GM23338 (cell line): ENCODE measurements around the gene KRTAP9-8. TPM values are rescaled to one million over a fixed set of nuclear protein-coding genes. Genes with fewer than 3 reads are reported as not detected.
"Not testable (repeated sequence)": the region's sequence is repeated elsewhere in the genome, so short reads cannot be mapped to it uniquely, and the experiment has no call there.

Experiments used
- ATAC-seq: fragments of 200-7000 bp; cut with Tn5 transposase; 3 replicates; pipeline ENCODE4 v1.9.1; 2020
- DNase-seq: peaks from one replicate; pipeline ENCODE4 v3.0.0-alpha.2; 2015; ENCODE audit warnings: low spot score
- H2AFZ ChIP-seq: fragments of 200-600 bp; sonication (generic); 2 replicates; pipeline ENCODE4 v1.8.0; 2016; ENCODE audit warnings: antibody characterized with exemption, mild to moderate bottlenecking, moderate library complexity
- H3F3A ChIP-seq: fragments of 200-600 bp; sonication (generic); replicated peaks from 2 replicates; pipeline ENCODE4 v1.8.0; 2017; ENCODE audit warnings: antibody characterized with exemption, mixed run types, low read depth
- H3K27ac ChIP-seq: fragments of 200-600 bp; sonication (generic); 2 replicates; pipeline ENCODE4 v1.6.1; 2016; ENCODE audit warnings: low read depth
- H3K27me3 ChIP-seq: fragments of 200-600 bp; sonication (generic); 2 replicates; pipeline ENCODE4 v1.8.0; 2016; ENCODE audit warnings: mild to moderate bottlenecking, mixed run types, moderate library complexity; ENCODE audit not compliant: insufficient read depth
- H3K36me3 ChIP-seq: fragments of 200-600 bp; sonication (generic); 2 replicates; pipeline ENCODE4 v1.8.0; 2016; ENCODE audit warnings: mild to moderate bottlenecking; ENCODE audit not compliant: insufficient read depth
- H3K4me1 ChIP-seq: fragments of 200-600 bp; sonication (generic); 2 replicates; pipeline ENCODE4 v1.8.0; 2016; ENCODE audit warnings: mild to moderate bottlenecking, moderate library complexity; ENCODE audit not compliant: insufficient read depth
- H3K4me2 ChIP-seq: fragments of 200-600 bp; sonication (generic); 2 replicates; pipeline ENCODE4 v1.7.1; 2017; ENCODE audit warnings: mixed run types
- H3K4me3 ChIP-seq: fragments of 200-600 bp; sonication (generic); 2 replicates; pipeline ENCODE4 v1.6.1; 2016; ENCODE audit warnings: mixed run types
- H3K79me2 ChIP-seq: fragments of 200-600 bp; sonication (generic); replicated peaks from 2 replicates; pipeline ENCODE4 v1.8.0; 2017; ENCODE audit warnings: mild to moderate bottlenecking; ENCODE audit not compliant: insufficient read depth
- H3K9me2 ChIP-seq: fragments of 200-600 bp; sonication (generic); 2 replicates; pipeline ENCODE4 v1.8.0; 2017; ENCODE audit not compliant: insufficient read depth
- H4K20me1 ChIP-seq: fragments of 200-600 bp; sonication (generic); replicated peaks from 2 replicates; pipeline ENCODE4 v1.8.0; 2017; ENCODE audit warnings: mild to moderate bottlenecking; ENCODE audit not compliant: insufficient read depth
- H3K27ac Mint-ChIP-seq: 2 replicates; pipeline ENCODE4 v1.8.0; 2020; ENCODE audit warnings: inconsistent platforms, mild to moderate bottlenecking, moderate library complexity, mixed read lengths
- H3K27me3 Mint-ChIP-seq: 3 replicates; pipeline ENCODE4 v1.8.0; 2022; ENCODE audit warnings: low read depth, mild to moderate bottlenecking, moderate library complexity, mixed read lengths, inconsistent platforms; ENCODE audit not compliant: insufficient read depth, poor library complexity
- H3K36me3 Mint-ChIP-seq: 3 replicates; pipeline ENCODE4 v1.8.0; 2021; ENCODE audit warnings: low read depth, mild to moderate bottlenecking, inconsistent platforms, moderate library complexity, mixed read lengths
- H3K4me1 Mint-ChIP-seq: 3 replicates; pipeline ENCODE4 v1.8.0; 2020; ENCODE audit warnings: mild to moderate bottlenecking, inconsistent platforms, mixed read lengths
- H3K4me3 Mint-ChIP-seq: 3 replicates; pipeline ENCODE4 v1.8.0; 2021; ENCODE audit warnings: moderate library complexity, mild to moderate bottlenecking, inconsistent platforms, mixed read lengths
- H3K9me3 Mint-ChIP-seq: 3 replicates; pipeline ENCODE4 v1.8.0; 2020; ENCODE audit warnings: moderate library complexity, mild to moderate bottlenecking, inconsistent platforms, mixed read lengths
- CTCF ChIP-seq, 2 experiments: fragments of 200-600 bp in 1 of 2; sonication (generic) in 1 of 2; conservative IDR thresholded peaks; 2 replicates each; pipeline versions ENCODE4 v1.5.1 to v1.6.1; 2016 to 2017; ENCODE audit warnings: antibody characterized with exemption in 2 of 2, low read depth in 2 of 2, mild to moderate bottlenecking in 2 of 2, moderate library complexity in 1 of 2
- ETS1 ChIP-seq: IDR thresholded peaks from 2 replicates; pipeline ENCODE4 v1.6.1; 2016; ENCODE audit warnings: antibody characterized with exemption
- JUNB ChIP-seq: IDR thresholded peaks from one replicate; pipeline ENCODE4 v1.6.1; 2016; ENCODE audit warnings: antibody characterized with exemption; ENCODE audit not compliant: unreplicated experiment
- NANOG ChIP-seq: IDR thresholded peaks from 2 replicates; pipeline ENCODE4 v1.6.1; 2016; ENCODE audit warnings: antibody characterized with exemption, borderline replicate concordance
- REST ChIP-seq: IDR thresholded peaks from one replicate; pipeline ENCODE4 v1.6.1; 2018; ENCODE audit warnings: antibody characterized with exemption; ENCODE audit not compliant: unreplicated experiment
- ZNF331 ChIP-seq: fragments of 250-450 bp; sonication (Bioruptor Pico); IDR thresholded peaks from 2 replicates; pipeline ENCODE4 v1.5.0; 2020; ENCODE audit warnings: low read depth, mild to moderate bottlenecking, moderate library complexity
- polyA plus RNA-seq: library from polyadenylated mRNA; unstranded; fragments of >200 nt; fragmentation: Nextera tagmentation; extraction: Ambion mirVana; gene quantifications from 2 replicates; pipeline ENCODE4 v1.2.1, GENCODE V29; 2016
- total RNA-seq: library from RNA; depleted of rRNA; stranded (reverse); fragments of >200 nt; shearing (Covaris generic); gene quantifications from 2 replicates; pipeline ENCODE4 v1.2.3, GENCODE V29; 2014

Gene KRTAP9-8
- total and polyA plus RNA-seq, 2 experiments from 2014 or later, result not detected

- H2AFZ ChIP-seq, H3K9me2 ChIP-seq, ATAC-seq, H3K4me2 ChIP-seq, H3K27me3 ChIP-seq, H3K27me3 Mint-ChIP-seq, H3K4me1 ChIP-seq, H3K36me3 ChIP-seq, DNase-seq, H4K20me1 ChIP-seq, H3K4me1 Mint-ChIP-seq, H3K36me3 Mint-ChIP-seq, H3K4me3 Mint-ChIP-seq, H3K4me3 ChIP-seq, H3F3A ChIP-seq, H3K9me3 Mint-ChIP-seq, H3K27ac Mint-ChIP-seq, H3K27ac ChIP-seq, H3K79me2 ChIP-seq: not testable (repeated sequence)
Measured at GRCh38 chr17:41275648-41276190, 37.9 kb downstream of the KRTAP9-8 start, which contains the start of gene KRTAP9-7. TSS of gene KRTAP9-7 (plus strand) at chr17:41275698. CDS start at chr17:41275698, 0 bp downstream.

- H3K4me3 Mint-ChIP-seq, result no peak overlapping the region
- no peaks in the 10 kb centered on the region for H3K79me2 ChIP-seq
- no peaks in the 10 kb centered on the region for H3K36me3 Mint-ChIP-seq
- no peaks in the 10 kb centered on the region; the same call in 2 of the 3 replicates for H3K4me1 Mint-ChIP-seq
- ATAC-seq (no peak), DNase-seq (no peak)
- H3K4me2 ChIP-seq, result no peak overlapping the region
- no peaks in the 10 kb centered on the region for H3K9me3 Mint-ChIP-seq
- TF ChIP-seq ZNF331, result no peak
- TF ChIP-seq JUNB, result no peak
- no peak for TF ChIP-seq CTCF (conservative IDR thresholded peaks at IDR 0.05; ENCODE audit: low read depth in 2 of 2)
- TF ChIP-seq ETS1, result no peak
- no peak for TF ChIP-seq NANOG
- TF ChIP-seq REST, result no peak
- no peak overlapping the region for H2AFZ ChIP-seq
- H3K9me2 ChIP-seq, result peaks cover 4% of the 10 kb centered on the region; the same call in 1 of the 2 replicates
- peaks cover 2% of the 10 kb centered on the region for H3K27me3 Mint-ChIP-seq
- no peaks in the 10 kb centered on the region for H3F3A ChIP-seq
- no peaks in the 10 kb centered on the region for H3K27me3 ChIP-seq
- H3K36me3 ChIP-seq, result no peaks in the 10 kb centered on the region
- H3K4me1 ChIP-seq, result peaks cover under 1% of the 10 kb centered on the region; the same call in 1 of the 2 replicates
- H3K27ac ChIP-seq, result no peak overlapping the region
- H4K20me1 ChIP-seq, result no peaks in the 10 kb centered on the region
- H3K27ac Mint-ChIP-seq, result no peak overlapping the region
- no peak overlapping the region for H3K4me3 ChIP-seq
Measured at GRCh38 chr17:41278176-41278955, 40.6 kb downstream of the KRTAP9-8 start.
